HG03571 (cell line): ENCODE measurements around the gene MMP24.
"Not testable (repeated sequence)": the region's sequence is repeated elsewhere in the genome, so short reads cannot be mapped to it uniquely, and the experiment has no call there.

Source experiments
- ATAC-seq: cut with Tn5 transposase; IDR thresholded peaks from one replicate; pipeline ENCODE4 v1.9.1; 2021; ENCODE audit not compliant: unreplicated experiment

MMP24 gene

GRCh38 chr20:35226126-35226883 lies at the start of gene MMP24:
MMP24 (plus strand) TSS chr20:35226690; CDS start chr20:35226739, 49 bp downstream.
- no peak for ATAC-seq

- ATAC-seq: no peak
These were observed 46.9 kb upstream of the MMP24 start for GRCh38 chr20:35179292-35180212.

GRCh38 chr20:35180266-35180665 lies 46.2 kb upstream of the MMP24 start:
- no peak for ATAC-seq

GRCh38 chr20:35181731-35182130 lies 44.8 kb upstream of the MMP24 start:
- no peak for ATAC-seq

- ATAC-seq: not testable (repeated sequence)
These were observed 39.7 kb upstream of the MMP24 start for GRCh38 chr20:35186691-35187289.

- ATAC-seq: no peak
These were observed 38.8 kb upstream of the MMP24 start for GRCh38 chr20:35187584-35188190.

- ATAC-seq: not testable (repeated sequence)
These were observed 37.3 kb upstream of the MMP24 start for GRCh38 chr20:35189223-35189622.

GRCh38 chr20:35190556-35190955 lies 35.9 kb upstream of the MMP24 start:
- ATAC-seq: no peak

GRCh38 chr20:35191419-35192117 lies 34.9 kb upstream of the MMP24 start:
- no peak for ATAC-seq

- no peak for ATAC-seq
These were observed 34.2 kb upstream of the MMP24 start for GRCh38 chr20:35192118-35192872.

GRCh38 chr20:35193031-35193791 lies 33.3 kb upstream of the MMP24 start:
- not testable (repeated sequence) for ATAC-seq

- no peak for ATAC-seq
These were observed 30.2 kb upstream of the MMP24 start for GRCh38 chr20:35196313-35196712.

GRCh38 chr20:35199740-35200139 lies 26.8 kb upstream of the MMP24 start:
- no peak for ATAC-seq

- no peak for ATAC-seq
These were observed 26.2 kb upstream of the MMP24 start for GRCh38 chr20:35200267-35200666.

- ATAC-seq: not testable (repeated sequence)
These were observed 25.0 kb upstream of the MMP24 start for GRCh38 chr20:35201467-35201866.

GRCh38 chr20:35206802-35207201 lies 19.7 kb upstream of the MMP24 start:
- no peak for ATAC-seq

GRCh38 chr20:35207950-35208611 lies 18.4 kb upstream of the MMP24 start:
- ATAC-seq: no peak
